Vagina (tissue), 2 donors: ENCODE measurements around the gene MPI.
"Not testable (repeated sequence)": the region's sequence is repeated elsewhere in the genome, so short reads cannot be mapped to it uniquely, and the experiment has no call there.

ENCODE experiments used
- POLR2A ChIP-seq, 2 donors: fragments of 450-650 bp; IDR thresholded peaks; one replicate each; pipeline ENCODE4 v1.6.1; 2017; ENCODE audit warnings: antibody characterized with exemption in 2 of 2, mild to moderate bottlenecking in 2 of 2, moderate library complexity in 2 of 2
- POLR2AphosphoS5 ChIP-seq, 2 donors: sonication (generic); formaldehyde crosslinking; IDR thresholded peaks; one replicate each; pipeline ENCODE4 v1.9.0; 2017; ENCODE audit warnings: antibody characterized with exemption in 2 of 2, mild to moderate bottlenecking in 2 of 2, low read depth in 1 of 2; ENCODE audit not compliant: insufficient read depth in 1 of 2
- TF ChIP-seq, protein P1 (sequence below), 3 experiments: fragments of 450-650 bp in 2 of 3; fragments of 200-600 bp in 1 of 3; sonication (generic) in 1 of 3; IDR thresholded peaks; one replicate each; pipeline ENCODE4 v1.5.1; 2017 to 2019; ENCODE audit warnings: antibody characterized with exemption in 3 of 3, mild to moderate bottlenecking in 2 of 3, moderate library complexity in 2 of 3

DNA sequence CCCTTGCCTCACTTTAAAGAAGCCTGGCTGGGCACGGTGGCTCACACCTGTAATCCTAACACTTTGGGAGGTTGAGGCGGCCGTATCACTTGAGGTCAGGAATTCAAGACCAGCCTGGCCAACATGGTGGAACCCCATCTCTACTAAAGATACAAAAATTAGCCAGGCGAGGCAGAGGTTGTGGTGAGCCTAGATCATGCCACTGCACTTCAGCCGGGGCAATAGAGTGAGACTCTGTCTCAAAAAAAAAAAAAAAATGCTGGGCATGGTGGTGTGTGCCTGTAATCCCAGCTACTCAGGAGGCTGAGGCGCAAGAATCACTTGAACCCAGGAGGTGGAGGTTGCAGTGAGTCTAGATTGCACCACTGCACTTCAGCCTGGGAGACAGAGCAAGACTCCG is 4.5 kb downstream of the MPI start:
- TF ChIP-seq, protein P1, sequence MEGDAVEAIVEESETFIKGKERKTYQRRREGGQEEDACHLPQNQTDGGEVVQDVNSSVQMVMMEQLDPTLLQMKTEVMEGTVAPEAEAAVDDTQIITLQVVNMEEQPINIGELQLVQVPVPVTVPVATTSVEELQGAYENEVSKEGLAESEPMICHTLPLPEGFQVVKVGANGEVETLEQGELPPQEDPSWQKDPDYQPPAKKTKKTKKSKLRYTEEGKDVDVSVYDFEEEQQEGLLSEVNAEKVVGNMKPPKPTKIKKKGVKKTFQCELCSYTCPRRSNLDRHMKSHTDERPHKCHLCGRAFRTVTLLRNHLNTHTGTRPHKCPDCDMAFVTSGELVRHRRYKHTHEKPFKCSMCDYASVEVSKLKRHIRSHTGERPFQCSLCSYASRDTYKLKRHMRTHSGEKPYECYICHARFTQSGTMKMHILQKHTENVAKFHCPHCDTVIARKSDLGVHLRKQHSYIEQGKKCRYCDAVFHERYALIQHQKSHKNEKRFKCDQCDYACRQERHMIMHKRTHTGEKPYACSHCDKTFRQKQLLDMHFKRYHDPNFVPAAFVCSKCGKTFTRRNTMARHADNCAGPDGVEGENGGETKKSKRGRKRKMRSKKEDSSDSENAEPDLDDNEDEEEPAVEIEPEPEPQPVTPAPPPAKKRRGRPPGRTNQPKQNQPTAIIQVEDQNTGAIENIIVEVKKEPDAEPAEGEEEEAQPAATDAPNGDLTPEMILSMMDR (IDR thresholded peaks at IDR 0.05): not testable (repeated sequence)
- TF ChIP-seq POLR2AphosphoS5 (IDR thresholded peaks at IDR 0.05; ENCODE audit: insufficient read depth in 1 of 2, low read depth in 1 of 2); POLR2A (IDR thresholded peaks at IDR 0.05): not testable (repeated sequence)
